NCI-H187 (cell line): ENCODE measurements around the gene SYNPO2.

ENCODE experiments used
- DNase-seq, 2 experiments: peaks; one replicate each; lab custom pipeline; 2025; lab: John Stamatoyannopoulos, UW

SYNPO2 gene

DNA sequence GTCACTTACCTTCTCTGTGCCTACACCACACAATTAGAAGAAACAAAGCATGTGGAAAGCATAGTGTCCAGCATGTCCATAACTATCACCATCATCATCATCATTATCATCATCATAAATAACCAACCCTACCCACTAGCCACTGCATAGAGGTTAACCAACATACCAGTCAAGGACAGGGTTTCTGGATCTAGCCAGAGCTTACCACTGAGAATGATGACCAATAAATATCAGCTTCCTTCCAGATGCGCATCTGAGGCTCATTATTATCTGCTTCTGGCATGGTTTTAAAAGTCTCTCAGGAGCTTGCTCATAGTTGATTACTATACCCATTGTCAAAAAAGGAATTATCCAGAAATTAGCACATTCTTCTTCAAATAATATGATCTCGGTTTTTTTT is 221.5 kb downstream of the SYNPO2 start:
- no peak for DNase-seq
